ENCODE measurements around the gene FADS1.

FADS1 gene

DNA sequence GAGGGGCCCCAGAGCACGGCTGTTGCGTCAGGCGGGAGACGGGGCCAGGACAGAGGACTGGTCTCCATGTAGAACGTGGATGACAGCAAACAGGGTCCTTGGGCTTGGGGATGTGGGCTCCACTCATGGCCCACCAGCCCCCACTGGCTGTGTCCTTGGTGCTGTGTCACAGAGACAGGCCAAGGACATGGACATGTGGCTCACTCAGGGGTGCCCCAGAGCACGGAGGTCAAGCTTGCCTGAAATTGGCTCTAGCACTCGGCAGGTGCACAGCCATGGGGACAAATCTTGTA, 25.7 kb upstream of the FADS1 start:
- TF ChIP-seq, protein P1, sequence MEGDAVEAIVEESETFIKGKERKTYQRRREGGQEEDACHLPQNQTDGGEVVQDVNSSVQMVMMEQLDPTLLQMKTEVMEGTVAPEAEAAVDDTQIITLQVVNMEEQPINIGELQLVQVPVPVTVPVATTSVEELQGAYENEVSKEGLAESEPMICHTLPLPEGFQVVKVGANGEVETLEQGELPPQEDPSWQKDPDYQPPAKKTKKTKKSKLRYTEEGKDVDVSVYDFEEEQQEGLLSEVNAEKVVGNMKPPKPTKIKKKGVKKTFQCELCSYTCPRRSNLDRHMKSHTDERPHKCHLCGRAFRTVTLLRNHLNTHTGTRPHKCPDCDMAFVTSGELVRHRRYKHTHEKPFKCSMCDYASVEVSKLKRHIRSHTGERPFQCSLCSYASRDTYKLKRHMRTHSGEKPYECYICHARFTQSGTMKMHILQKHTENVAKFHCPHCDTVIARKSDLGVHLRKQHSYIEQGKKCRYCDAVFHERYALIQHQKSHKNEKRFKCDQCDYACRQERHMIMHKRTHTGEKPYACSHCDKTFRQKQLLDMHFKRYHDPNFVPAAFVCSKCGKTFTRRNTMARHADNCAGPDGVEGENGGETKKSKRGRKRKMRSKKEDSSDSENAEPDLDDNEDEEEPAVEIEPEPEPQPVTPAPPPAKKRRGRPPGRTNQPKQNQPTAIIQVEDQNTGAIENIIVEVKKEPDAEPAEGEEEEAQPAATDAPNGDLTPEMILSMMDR (IDR thresholded peaks at IDR 0.05; ENCODE audit: borderline replicate concordance, insufficient read depth, low read depth, low read length): no peak
- no peak overlapping the region for H3K4me3 ChIP-seq (ENCODE audit: low read depth, low read length)

DNA sequence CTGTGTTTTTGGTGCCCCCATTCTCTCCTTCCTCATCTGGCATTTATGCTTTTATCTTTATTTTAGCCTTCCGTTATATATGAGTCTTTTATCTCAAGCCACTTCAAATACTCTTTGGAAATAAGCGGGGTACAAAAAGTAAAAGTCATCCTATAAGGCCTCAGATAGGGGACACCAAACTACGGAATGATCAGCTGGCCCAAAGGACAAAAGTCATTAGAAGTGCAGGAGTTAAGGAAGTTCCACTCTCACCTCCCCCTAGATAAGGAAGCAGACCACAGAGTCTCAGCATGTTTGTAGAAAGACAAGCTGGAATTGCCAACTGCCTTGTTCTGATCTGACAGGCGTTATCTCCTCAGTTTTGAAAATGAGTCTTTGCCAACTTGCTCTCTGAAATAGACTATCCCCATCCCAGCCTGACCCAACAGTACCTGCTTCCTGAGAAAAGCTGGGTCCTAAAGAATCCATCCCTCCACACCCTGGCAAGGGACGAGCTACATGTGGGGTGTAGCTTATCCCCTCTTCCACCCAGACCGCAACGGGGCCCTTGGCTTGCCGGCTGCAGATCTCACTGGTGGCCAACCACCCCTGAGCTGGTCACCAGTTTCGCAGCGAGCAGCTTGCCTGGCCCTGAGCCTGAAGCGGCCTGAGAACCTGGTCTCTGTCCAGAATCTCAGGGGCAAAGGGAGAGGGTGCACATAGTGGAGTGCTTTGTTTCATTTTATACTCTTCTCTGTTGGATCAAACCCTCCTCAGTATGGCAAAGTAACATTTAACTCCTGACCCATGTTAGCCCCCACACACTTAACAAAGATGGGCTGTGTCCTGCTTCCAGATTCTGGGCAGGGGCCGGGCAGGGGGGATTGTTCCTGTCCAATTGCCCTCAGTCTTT, 25.1 kb upstream of the FADS1 start:
- TF ChIP-seq, protein P1 (IDR thresholded peaks at IDR 0.05; ENCODE audit: borderline replicate concordance, insufficient read depth, low read depth, low read length): no peak

DNA sequence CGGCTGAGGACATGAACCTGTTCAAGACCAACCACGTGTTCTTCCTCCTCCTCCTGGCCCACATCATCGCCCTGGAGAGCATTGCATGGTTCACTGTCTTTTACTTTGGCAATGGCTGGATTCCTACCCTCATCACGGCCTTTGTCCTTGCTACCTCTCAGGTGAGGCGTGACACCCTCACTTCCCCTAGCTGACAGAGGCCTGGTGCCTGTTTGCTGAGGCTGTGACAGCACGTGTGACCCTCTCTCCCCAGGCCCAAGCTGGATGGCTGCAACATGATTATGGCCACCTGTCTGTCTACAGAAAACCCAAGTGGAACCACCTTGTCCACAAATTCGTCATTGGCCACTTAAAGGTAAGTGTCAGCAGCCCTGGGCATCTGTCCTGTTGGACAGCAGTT, 23.6 kb upstream of the FADS1 start:
- TF ChIP-seq, protein P1 (IDR thresholded peaks at IDR 0.05; ENCODE audit: borderline replicate concordance, insufficient read depth, low read depth, low read length): no peak
- H3K4me3 ChIP-seq (ENCODE audit: low read depth, low read length): no peak overlapping the region

More for the DNA sequence above, 25.1 kb upstream of the FADS1 start:
- no peak overlapping the region for H3K4me3 ChIP-seq (ENCODE audit: low read depth, low read length)

DNA sequence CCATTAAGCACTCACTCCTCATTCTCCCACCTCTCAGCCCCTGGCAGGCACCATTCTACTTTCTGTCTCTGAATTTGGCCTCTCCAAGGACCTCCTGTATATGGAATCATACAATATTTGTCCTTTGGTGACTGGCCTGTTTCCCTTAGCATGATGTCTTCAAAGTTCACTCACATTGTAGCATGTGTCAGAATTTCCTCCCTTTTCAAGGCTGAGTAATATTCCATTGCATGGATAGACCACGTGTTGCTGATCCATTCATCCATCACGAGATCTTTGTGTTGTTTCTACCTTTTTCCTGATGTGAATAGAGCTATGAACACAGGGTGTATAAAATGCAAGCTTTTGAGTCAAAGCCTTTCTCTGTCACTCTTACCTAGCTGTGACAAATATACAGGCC, 22.9 kb upstream of the FADS1 start:
- TF ChIP-seq, protein P1 (IDR thresholded peaks at IDR 0.05; ENCODE audit: borderline replicate concordance, insufficient read depth, low read depth, low read length): no peak
- H3K4me3 ChIP-seq (ENCODE audit: low read depth, low read length): no peak overlapping the region

DNA sequence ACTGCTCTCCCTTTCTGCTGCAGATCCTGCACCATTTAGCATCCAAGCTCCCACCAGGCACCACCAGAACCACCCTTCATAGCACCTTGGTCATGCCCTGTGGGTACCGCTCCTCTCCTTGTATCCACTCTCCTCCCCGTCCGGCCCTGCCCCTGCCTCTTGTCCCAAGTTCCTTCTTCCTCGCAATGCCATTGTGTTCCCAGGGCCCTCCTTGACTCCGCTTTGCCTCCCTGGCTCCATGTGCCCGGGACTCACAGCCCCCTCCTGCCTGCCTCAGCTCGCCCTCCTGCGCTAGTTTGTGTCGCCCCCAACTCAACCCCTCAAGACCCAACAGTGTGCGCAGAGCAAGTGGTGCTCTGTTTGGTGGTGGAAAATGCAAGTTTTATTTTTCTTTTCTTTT, 22.1 kb upstream of the FADS1 start:
- TF ChIP-seq, protein P1 (IDR thresholded peaks at IDR 0.05; ENCODE audit: borderline replicate concordance, insufficient read depth, low read depth, low read length): no peak
- H3K4me3 ChIP-seq (ENCODE audit: low read depth, low read length): no peak overlapping the region

GRCh38 chr11:61838501-61838900, 21.7 kb upstream of the FADS1 start:
- TF ChIP-seq, protein P1 (IDR thresholded peaks at IDR 0.05; ENCODE audit: borderline replicate concordance, insufficient read depth, low read depth, low read length): no peak
- no peak overlapping the region for H3K4me3 ChIP-seq (ENCODE audit: low read depth, low read length)

GRCh38 chr11:61837411-61838005, 20.7 kb upstream of the FADS1 start:
- TF ChIP-seq, protein P1 (IDR thresholded peaks at IDR 0.05; ENCODE audit: borderline replicate concordance, insufficient read depth, low read depth, low read length): no peak
- H3K4me3 ChIP-seq (ENCODE audit: low read depth, low read length): no peak overlapping the region
